NCI-H510A treated with DMSO at 0.1 percent for 48 hours (cell line): ENCODE measurements around the gene TRAF3.

Source experiments
- DNase-seq: peaks from one replicate; lab custom pipeline; 2025; lab: John Stamatoyannopoulos, UW

The TRAF3 gene

DNA sequence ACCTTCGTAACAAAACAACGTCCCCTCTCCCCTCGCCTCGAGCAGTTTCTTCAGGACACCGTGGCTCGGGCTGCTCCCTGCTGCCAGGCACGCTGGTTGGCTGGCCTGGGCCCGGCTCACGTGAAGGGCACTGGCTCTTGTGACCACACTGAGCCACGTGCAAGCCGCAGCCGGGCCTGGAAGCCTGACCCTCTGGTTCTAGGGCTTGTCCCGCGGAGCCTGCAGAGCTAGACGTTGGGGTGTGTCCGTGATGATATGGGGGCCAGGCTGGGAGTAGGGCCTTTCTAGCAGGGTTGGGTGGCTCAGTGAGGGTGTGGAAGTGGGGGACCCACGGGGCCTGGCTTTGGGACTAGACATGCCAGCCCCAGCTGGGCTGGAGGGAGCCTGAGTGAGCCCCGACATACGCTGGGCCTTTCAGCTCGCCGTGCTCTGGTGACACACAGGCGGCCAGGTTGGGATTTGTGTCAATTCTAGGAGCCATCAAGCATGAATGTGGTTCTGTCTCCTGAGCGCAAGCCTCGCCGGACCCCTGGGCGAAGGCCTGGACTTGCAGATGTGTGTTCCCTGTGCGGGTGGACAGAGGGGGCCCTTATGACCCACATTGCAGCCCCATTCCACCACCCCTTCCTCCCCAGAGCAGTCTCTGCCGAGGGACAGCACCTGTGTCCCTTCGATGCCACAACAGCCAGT, 131.7 kb downstream of the TRAF3 start:
- DNase-seq, result no peak

DNA sequence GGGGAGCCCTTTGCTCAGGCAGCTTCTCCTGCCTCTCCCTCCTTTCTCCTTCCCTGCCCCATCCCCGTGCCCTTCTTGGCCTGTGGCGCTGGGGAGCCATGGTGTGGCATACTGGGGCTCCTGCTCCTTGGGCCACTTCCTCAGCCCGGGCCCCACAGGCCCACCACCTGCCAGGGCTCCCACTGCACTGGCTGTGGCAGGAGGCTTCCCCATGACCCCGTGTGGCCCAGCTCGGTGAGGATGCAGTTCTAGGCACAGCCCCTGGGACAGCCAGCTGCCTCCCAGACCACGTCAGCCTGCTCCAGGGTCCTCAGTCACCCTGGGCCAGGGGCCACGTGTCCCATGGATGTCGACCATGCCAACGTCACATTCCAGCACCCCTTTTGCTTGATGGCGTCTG, 132.2 kb downstream of the TRAF3 start:
- DNase-seq, result no peak

- DNase-seq, result no peak
Measured at GRCh38 chr14:102909911-102910310, 132.7 kb downstream of the TRAF3 start.

DNA sequence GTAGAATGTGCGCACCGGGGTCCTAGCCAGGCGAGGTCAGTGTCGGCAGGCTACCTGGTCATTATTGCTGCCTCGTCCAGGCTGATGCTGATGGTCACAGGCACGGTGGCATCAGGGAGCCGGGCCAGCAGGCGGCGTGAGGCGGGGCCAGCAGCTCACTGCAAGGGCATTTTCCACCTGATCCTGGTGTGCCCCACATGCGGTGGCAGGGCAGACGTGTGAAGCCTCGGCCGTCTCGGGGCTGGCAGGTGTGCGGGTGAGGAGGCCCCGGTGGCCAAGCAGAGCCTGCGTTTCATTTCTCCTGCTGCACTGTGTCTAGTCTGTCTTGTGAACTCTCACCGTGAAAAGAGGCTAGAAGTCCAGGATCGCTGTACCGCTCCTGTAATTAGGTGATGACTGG, 133.2 kb downstream of the TRAF3 start:
- DNase-seq, result no peak

GRCh38 chr14:102911541-102911951, 134.3 kb downstream of the TRAF3 start:
- no peak for DNase-seq

DNA sequence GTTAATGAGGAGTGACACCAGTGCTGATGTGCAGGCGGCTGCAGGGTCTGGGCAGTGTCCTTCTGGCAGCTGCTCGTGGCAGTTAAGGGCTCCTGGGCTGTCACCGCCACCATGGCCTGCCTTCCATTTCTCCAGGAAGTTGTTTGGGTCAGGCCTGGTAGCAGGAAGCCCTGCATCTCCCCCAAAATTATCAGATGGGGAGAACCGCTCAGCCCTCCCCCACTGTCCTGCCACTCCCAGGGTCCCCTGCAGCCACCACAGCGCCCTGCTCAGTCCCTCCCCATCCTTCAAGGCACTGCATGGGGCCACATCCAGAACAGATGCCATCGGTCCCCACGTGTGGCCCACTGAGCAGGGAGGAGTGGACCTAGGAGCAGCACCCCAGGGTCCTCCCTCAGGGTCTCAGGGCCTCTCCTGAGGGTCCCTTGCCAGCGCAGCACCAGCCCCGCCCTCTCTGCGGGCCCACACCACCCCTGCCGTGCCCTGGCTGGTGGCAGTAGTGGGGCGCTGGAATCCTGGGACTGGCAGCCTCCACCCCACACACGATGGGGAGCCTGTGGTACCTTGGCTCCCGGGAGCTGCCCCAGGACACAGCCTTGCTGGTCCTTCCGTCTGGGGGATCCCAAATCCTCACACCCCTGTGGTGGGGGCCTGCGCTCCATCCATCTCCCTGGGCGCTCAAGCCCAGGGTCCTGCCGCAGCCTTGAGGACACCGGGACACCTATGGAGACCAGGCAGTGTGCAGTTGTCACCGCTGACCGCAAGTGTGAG, 134.9 kb downstream of the TRAF3 start:
- DNase-seq, result no peak

GRCh38 chr14:102913341-102914211, 136.3 kb downstream of the TRAF3 start:
- no peak for DNase-seq

- no peak for DNase-seq
Measured at GRCh38 chr14:102914474-102915291, 137.4 kb downstream of the TRAF3 start.

DNA sequence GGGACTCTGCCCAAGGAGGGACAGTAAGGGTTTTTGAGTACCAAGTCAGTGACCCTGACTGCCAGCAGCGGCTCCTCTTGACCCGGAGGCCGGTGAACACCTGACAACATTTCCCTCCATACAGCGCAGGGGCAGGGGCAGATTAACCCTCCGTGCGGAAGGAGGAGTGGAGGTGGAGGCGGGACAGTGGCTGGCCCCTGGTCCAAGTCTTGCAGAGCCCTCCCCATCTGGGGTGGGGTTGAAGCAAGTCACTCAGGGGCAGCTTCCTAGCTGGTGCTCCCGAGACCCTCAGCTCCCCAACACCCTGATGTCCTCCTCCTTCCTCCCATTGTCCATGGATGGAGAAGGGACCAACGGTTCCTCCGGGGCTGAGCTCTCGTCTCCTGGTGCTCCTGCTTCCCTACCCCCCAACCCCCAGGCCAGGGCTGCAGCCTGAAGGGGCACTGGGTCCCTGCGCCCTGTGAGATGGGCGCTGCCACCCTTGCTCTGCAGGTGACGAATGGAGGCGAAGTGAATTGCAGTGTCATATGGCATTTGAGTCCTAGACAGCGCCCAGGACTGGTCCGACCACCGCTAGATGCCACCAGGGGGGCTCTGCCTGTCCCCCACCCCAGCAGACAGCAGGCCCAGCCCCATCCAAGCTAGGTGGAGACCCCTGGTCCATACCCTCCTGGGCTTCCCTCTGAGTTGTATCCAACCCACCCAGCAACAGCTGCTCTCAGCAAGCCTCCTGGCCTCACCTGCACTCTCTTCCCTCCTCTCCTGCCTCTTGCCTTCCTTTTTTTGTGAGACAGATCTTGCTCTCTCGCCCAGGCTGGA, 138.3 kb downstream of the TRAF3 start:
- no peak for DNase-seq

DNA sequence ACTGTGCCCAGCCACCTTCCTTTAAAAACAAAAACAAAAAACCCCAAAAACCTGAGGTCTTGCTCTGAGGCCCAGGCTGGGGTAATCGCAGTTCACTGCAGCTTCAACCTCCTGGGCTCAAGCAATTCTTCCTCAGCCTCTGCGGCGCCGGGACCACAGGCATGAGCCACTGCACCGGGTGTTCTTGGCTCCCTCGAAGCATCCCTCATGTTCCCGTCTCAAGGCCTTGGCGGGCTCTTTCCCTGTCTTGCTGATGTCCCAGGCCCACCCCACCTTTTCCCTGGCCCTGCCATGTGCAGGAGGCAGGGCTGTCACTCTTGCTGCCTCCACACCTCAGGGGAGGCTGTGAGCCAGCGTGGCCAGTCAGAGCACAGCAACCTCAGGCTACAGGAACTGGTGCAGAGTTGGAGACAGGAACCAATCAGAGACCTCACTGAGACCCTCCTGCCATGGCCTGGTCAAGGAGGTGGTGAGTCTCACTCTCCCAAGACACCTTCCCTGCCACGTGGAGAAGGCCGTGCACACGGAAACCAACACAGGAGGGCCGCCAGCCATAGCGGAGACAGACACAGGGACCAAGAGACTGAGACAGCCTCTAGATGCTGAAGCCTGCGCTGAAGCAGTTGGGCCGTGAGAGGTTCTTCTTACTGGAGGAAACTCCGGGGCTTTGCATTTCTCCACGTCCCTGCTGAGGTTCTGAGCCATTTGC, 139.3 kb downstream of the TRAF3 start:
- no peak for DNase-seq

- no peak for DNase-seq
Measured at GRCh38 chr14:102917056-102917385, 139.8 kb downstream of the TRAF3 start.

DNA sequence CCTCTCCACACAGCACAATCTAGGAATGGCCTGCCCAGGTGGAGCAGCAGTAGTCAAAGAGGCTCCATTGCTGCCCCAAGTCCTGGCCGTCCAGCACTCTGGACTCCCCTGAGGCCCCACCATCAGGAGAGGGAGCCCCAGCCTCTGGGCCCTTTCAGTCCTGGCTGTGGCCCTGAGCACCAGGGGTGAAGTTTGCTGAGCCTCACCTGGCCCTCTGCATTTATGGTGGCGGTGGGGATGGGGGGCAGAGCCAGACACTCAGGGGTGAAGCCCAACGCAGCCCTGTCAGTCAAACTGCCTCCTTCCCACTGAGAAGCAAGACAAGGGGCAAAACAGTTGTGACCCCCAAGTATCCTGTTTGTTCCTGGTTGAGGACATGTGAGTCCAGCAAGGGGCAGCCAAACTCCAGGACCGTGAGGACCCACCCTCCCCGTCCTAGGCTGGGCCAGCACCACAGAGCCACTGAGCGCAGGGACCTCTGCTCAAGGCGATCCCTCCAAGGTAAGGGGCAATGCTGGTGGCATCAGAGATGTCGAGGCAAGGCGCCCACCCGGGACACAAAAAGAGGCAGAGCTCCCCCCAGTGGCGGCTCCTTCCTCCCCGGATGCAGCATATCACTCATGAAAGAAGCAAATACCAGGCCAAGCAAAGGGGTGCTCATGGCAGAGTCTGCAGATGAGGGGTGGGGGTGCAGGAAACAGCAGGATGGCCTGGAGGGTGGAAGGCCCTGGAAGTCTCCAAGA, 140.4 kb downstream of the TRAF3 start:
- peak; percentile 20 for DNase-seq

DNA sequence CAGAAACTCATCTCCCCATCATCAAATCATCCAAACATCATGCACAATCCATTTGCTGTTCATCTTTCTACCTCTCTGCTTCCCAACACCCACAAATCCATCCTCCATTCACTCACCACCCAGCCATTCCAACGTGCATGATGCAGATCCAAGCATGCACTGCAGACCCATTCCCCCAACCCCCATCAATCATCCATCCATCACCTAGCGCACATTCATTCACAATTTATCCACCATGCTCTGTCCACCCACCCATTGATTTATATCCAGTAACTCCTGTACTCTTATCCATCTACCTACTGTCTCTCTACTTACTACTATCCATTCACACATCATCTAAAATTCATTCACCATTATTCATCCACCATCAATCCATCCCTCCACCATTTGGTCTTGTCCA, 141.2 kb downstream of the TRAF3 start:
- DNase-seq, result no peak

- no peak for DNase-seq
Measured at GRCh38 chr14:102920273-102920997, 143.2 kb downstream of the TRAF3 start.

- DNase-seq, result no peak
Measured at GRCh38 chr14:102920998-102921304, 143.7 kb downstream of the TRAF3 start.

GRCh38 chr14:102922490-102923200, 145.4 kb downstream of the TRAF3 start, which contains the start of gene AMN:
Gene AMN (plus strand): TSS chr14:102922663. CDS start chr14:102922689, 26 bp downstream.
- DNase-seq, result no peak

- no peak for DNase-seq
Measured at GRCh38 chr14:102923201-102923924, 146.1 kb downstream of the TRAF3 start.
